CD4-positive, alpha-beta T cell (primary cell): ENCODE data around the gene CTNNA2. TPM values are rescaled to one million over a fixed set of nuclear protein-coding genes. Genes with fewer than 3 reads are reported as not detected.

ENCODE experiments used
- ATAC-seq: fragments of 200-7000 bp; cut with Tn5 transposase; one replicate; pipeline ENCODE4 v1.10.0; 2022; ENCODE audit warnings: mild to moderate bottlenecking; ENCODE audit not compliant: poor library complexity
- CTCF ChIA-PET: fragments of 350-600 bp; sonication (Branson Sonifier 250); formaldehyde crosslinking; loops from one replicate; lab custom pipeline; 2021; ENCODE audit warnings: antibody characterized with exemption, inconsistent platforms; lab: Charles Lee
- POLR2A ChIA-PET: fragments of 350-600 bp; sonication (Branson Sonifier 250); formaldehyde crosslinking; loops from one replicate; lab custom pipeline; 2021; ENCODE audit warnings: antibody characterized with exemption, inconsistent platforms; lab: Charles Lee
- DNase-seq, 14 experiments: peaks; one replicate each; pipeline ENCODE4 v3.0.0-alpha.2; 2013 to 2020; ENCODE audit warnings: mixed read lengths in 2 of 14
- H3K27ac ChIP-seq, 2 donors: one replicate each; pipeline versions ENCODE4 v1.5.1 to v1.7.0; 2013; ENCODE audit warnings: low read length in 2 of 2, low read depth in 1 of 2, mild to moderate bottlenecking in 1 of 2
- H3K27me3 ChIP-seq, 2 experiments: 1 replicate in 1 of 2; 2 replicates in 1 of 2; pipeline versions ENCODE4 v1.6.1 to v1.7.0; 2013; ENCODE audit warnings: low read length in 2 of 2, control low read depth in 1 of 2, mild to moderate bottlenecking in 1 of 2, moderate library complexity in 1 of 2; ENCODE audit not compliant: insufficient read depth in 2 of 2, control insufficient read depth in 1 of 2
- H3K36me3 ChIP-seq: one replicate; pipeline ENCODE4 v1.6.1; 2013; ENCODE audit warnings: low read length, control low read depth; ENCODE audit not compliant: insufficient read depth
- H3K4me1 ChIP-seq: one replicate; pipeline ENCODE4 v1.6.1; 2013; ENCODE audit warnings: low read length, control low read depth; ENCODE audit not compliant: insufficient read depth
- H3K4me3 ChIP-seq: one replicate; pipeline ENCODE4 v1.5.1; 2013; ENCODE audit warnings: mild to moderate bottlenecking, low read length, moderate library complexity
- H3K9me3 ChIP-seq, 2 experiments: 1 replicate in 1 of 2; 2 replicates in 1 of 2; pipeline versions ENCODE4 v1.6.1 to v1.7.0; 2013; ENCODE audit warnings: low read length in 2 of 2, mild to moderate bottlenecking in 2 of 2, control low read depth in 1 of 2, moderate library complexity in 1 of 2; ENCODE audit not compliant: control insufficient read depth in 1 of 2, insufficient read depth in 1 of 2
- H3K27ac Mint-ChIP-seq: one replicate; pipeline ENCODE4 v1.8.0; 2020; ENCODE audit warnings: mixed read lengths
- H3K27me3 Mint-ChIP-seq: one replicate; pipeline ENCODE4 v1.8.0; 2021; ENCODE audit warnings: mixed read lengths
- H3K36me3 Mint-ChIP-seq: one replicate; pipeline ENCODE4 v1.8.0; 2021; ENCODE audit warnings: low read depth, mixed read lengths
- H3K4me1 Mint-ChIP-seq: one replicate; pipeline ENCODE4 v1.8.0; 2021; ENCODE audit warnings: low read depth, mixed read lengths
- H3K4me3 Mint-ChIP-seq: one replicate; pipeline ENCODE4 v1.8.0; 2020; ENCODE audit warnings: mild to moderate bottlenecking, mixed read lengths
- H3K9me3 Mint-ChIP-seq: one replicate; pipeline ENCODE4 v1.8.0; 2020; ENCODE audit warnings: mixed read lengths
- CTCF ChIP-seq: fragments of 200-600 bp; IDR thresholded peaks from one replicate; pipeline ENCODE4 v1.8.0; 2022; ENCODE audit warnings: antibody characterized with exemption, mild to moderate bottlenecking
- intact Hi-C, 2 experiments: fragments of 100-400 bp; cut with DNase I in 1 of 2; cut with micrococcal nuclease in 1 of 2; formaldehyde crosslinking; loops; one replicate each; pipeline versions ENCODE4 v1.15.1 to v1.9.0; 2023 to 2025; cut with DNase I, micrococcal nuclease
- total RNA-seq, 174 experiments: library from RNA in 2 of 174; stranded (reverse) in 2 of 174; gene quantifications; one replicate each; pipeline ENCODE4 v1.2.3 and lab custom pipeline; 2021 to 2026

Gene CTNNA2
- total RNA-seq, 2 experiments from 2014 or later = not detected

DNA sequence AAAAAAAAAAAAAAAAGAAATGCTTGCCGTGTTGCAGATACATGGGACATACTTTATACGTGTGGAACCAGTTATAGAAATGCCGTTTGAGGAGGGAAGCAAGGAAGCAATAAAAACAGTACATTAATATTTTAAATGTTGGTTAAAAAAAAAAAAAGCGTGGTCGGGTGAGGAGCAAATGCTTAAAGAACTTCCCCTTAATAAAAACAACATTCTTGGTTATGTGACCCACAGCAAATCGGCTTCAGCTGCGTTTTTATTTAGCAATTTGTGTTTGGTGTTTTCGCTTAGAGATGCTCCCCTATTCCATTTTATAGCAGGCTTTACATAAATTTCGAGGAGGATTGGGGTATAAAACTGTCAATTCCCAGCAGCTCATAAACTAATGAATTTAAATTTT, 568.1 kb downstream of the CTNNA2 start:
- ATAC-seq (no peak), DNase-seq (no peak)
- POLR2A ChIA-PET = no interaction called here
- H3K36me3 ChIP-seq = no peaks in the 10 kb centered on the region
- peaks cover 6% of the 10 kb centered on the region for H3K27me3 Mint-ChIP-seq
- H3K9me3 Mint-ChIP-seq = no peaks in the 10 kb centered on the region
- H3K4me1 Mint-ChIP-seq = no peaks in the 10 kb centered on the region
- H3K4me1 ChIP-seq = no peaks in the 10 kb centered on the region
- no peaks in the 10 kb centered on the region for H3K36me3 Mint-ChIP-seq
- no peaks in the 10 kb centered on the region for H3K27me3 ChIP-seq
- no peak overlapping the region for H3K4me3 ChIP-seq
- no peak overlapping the region for H3K27ac Mint-ChIP-seq
- no peak for TF ChIP-seq CTCF
- H3K4me3 Mint-ChIP-seq = no peak overlapping the region
- H3K27ac ChIP-seq = no peak overlapping the region
- H3K9me3 ChIP-seq = peaks cover 0 to 4% of the 10 kb centered on the region in 2 experiments
- intact Hi-C loops = no loop called here
- CTCF ChIA-PET = interaction anchor here (0.7 kb wide), 2 partner anchors 1340 to 1520 kb away, joined by 3 read pairs; no protein-coding TSS in a partner anchor

GRCh38 chr2:80086831-80087230, 574.0 kb downstream of the CTNNA2 start:
- intact Hi-C loops = no loop called here

GRCh38 chr2:80091237-80091636, 578.4 kb downstream of the CTNNA2 start:
- ChIA-PET POLR2A (no interaction called here), CTCF (no interaction called here)
- Mint-ChIP-seq H3K9me3 (no peaks in the 10 kb centered on the region), H3K36me3 (no peaks in the 10 kb centered on the region), H3K27ac (no peak overlapping the region), H3K27me3 (no peaks in the 10 kb centered on the region), H3K4me1 (no peaks in the 10 kb centered on the region), H3K4me3 (no peak overlapping the region)
- H3K27ac ChIP-seq = no peak overlapping the region
- no peak overlapping the region for H3K4me3 ChIP-seq
- no peaks in the 10 kb centered on the region for H3K27me3 ChIP-seq
- no peaks in the 10 kb centered on the region for H3K4me1 ChIP-seq
- H3K9me3 ChIP-seq = no peaks in the 10 kb centered on the region
- no peaks in the 10 kb centered on the region for H3K36me3 ChIP-seq
- ATAC-seq (no peak), DNase-seq (no peak)
- no peak for TF ChIP-seq CTCF
- intact Hi-C loops = no loop called here

More at GRCh38 chr2:80086831-80087230, 574.0 kb downstream of the CTNNA2 start:
- ATAC-seq (no peak), DNase-seq (no peak)
- no peaks in the 10 kb centered on the region for H3K27me3 ChIP-seq
- no peaks in the 10 kb centered on the region for H3K36me3 ChIP-seq
- H3K27me3 Mint-ChIP-seq = no peaks in the 10 kb centered on the region
- no peak for TF ChIP-seq CTCF
- no peak overlapping the region for H3K27ac ChIP-seq
- no peak overlapping the region for H3K27ac Mint-ChIP-seq
- no peaks in the 10 kb centered on the region for H3K9me3 Mint-ChIP-seq
- no peak overlapping the region for H3K4me3 Mint-ChIP-seq
- H3K9me3 ChIP-seq = no peaks in the 10 kb centered on the region
- ChIA-PET POLR2A (no interaction called here), CTCF (no interaction called here)
- no peaks in the 10 kb centered on the region for H3K4me1 Mint-ChIP-seq
- no peak overlapping the region for H3K4me3 ChIP-seq
- no peaks in the 10 kb centered on the region for H3K36me3 Mint-ChIP-seq
- H3K4me1 ChIP-seq = no peaks in the 10 kb centered on the region
